ENCODE measurements around the gene PRELID2.

GRCh38 chr5:145801195-145801594 is 33.9 kb downstream of the PRELID2 start:
- no peak for TF ChIP-seq TOX (CRISPR knock-in tag; IDR thresholded peaks at IDR 0.05; ENCODE audit: borderline replicate concordance)
- TF ChIP-seq ZFP3 (CRISPR knock-in tag; IDR thresholded peaks at IDR 0.05), result no peak
- no peak for TF ChIP-seq TCF4 (CRISPR knock-in tag; IDR thresholded peaks at IDR 0.05; ENCODE audit: borderline replicate concordance)
- no peak for TF ChIP-seq ARNTL (CRISPR knock-in tag; IDR thresholded peaks at IDR 0.05; ENCODE audit: borderline replicate concordance, low read depth)
- TF ChIP-seq PPARA (CRISPR knock-in tag; IDR thresholded peaks at IDR 0.05; ENCODE audit: borderline replicate concordance), result no peak
- no peak for TF ChIP-seq ZFP30 (CRISPR knock-in tag; IDR thresholded peaks at IDR 0.05)
- no peak for TF ChIP-seq ZNF70 (CRISPR knock-in tag; IDR thresholded peaks at IDR 0.05)
- no peak for TF ChIP-seq SNAI2 (CRISPR knock-in tag; IDR thresholded peaks at IDR 0.05)
- no peak for TF ChIP-seq TSHZ2 (CRISPR knock-in tag; IDR thresholded peaks at IDR 0.05)
- no peak for TF ChIP-seq ZC3H10 (CRISPR knock-in tag; IDR thresholded peaks at IDR 0.05)
- no peak for TF ChIP-seq PATZ1 (CRISPR knock-in tag; IDR thresholded peaks at IDR 0.05; ENCODE audit: borderline replicate concordance)
- TF ChIP-seq, protein P1, sequence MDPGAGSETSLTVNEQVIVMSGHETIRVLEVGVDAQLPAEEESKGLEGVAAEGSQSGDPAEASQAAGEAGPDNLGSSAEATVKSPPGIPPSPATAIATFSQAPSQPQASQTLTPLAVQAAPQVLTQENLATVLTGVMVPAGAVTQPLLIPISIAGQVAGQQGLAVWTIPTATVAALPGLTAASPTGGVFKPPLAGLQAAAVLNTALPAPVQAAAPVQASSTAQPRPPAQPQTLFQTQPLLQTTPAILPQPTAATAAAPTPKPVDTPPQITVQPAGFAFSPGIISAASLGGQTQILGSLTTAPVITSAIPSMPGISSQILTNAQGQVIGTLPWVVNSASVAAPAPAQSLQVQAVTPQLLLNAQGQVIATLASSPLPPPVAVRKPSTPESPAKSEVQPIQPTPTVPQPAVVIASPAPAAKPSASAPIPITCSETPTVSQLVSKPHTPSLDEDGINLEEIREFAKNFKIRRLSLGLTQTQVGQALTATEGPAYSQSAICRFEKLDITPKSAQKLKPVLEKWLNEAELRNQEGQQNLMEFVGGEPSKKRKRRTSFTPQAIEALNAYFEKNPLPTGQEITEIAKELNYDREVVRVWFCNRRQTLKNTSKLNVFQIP (CRISPR knock-in tag; IDR thresholded peaks at IDR 0.05; ENCODE audit: borderline replicate concordance, low read depth), result no peak
- TF ChIP-seq, protein P2, sequence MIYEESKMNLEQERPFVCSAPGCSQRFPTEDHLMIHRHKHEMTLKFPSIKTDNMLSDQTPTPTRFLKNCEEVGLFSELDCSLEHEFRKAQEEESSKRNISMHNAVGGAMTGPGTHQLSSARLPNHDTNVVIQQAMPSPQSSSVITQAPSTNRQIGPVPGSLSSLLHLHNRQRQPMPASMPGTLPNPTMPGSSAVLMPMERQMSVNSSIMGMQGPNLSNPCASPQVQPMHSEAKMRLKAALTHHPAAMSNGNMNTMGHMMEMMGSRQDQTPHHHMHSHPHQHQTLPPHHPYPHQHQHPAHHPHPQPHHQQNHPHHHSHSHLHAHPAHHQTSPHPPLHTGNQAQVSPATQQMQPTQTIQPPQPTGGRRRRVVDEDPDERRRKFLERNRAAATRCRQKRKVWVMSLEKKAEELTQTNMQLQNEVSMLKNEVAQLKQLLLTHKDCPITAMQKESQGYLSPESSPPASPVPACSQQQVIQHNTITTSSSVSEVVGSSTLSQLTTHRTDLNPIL (CRISPR knock-in tag; IDR thresholded peaks at IDR 0.05; ENCODE audit: low read depth), result no peak
- TF ChIP-seq GLIS3 (CRISPR knock-in tag; IDR thresholded peaks at IDR 0.05), result no peak
